ENCODE measurements around the gene NLRP6.
"Not testable (repeated sequence)": the region's sequence is repeated elsewhere in the genome, so short reads cannot be mapped to it uniquely, and the experiment has no call there.

Gene NLRP6

DNA sequence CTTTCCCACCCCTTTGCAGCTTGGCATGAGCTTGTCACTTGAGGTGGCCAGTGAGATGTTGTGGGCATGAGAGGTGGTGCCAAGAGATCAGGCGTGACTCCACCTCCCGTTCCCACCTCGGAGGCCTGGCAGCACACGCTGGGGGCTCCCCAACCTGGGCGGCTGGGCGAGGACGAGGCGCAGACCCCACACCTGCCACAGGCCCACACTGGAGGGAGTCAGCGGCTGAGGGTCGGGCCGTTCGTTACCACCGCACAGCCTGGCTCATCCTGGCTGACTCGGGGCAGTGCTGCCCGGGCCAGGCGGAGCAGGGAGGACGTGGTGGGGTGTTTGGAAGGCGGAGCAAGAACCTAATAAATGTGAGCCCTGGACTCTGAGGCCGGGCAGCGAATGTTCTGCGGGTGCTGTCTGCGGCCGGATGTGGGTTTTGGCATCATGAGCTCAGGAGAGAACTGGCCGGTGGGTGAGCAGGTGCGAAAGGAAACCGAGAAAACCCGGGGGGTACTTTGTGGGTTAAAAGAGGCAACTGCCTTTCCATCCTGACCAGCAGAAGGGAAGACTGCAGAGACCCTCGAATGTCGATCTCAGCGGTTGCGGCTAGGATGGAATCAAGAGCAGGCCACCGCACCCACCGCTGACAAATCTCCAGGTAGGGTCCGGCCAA, 52.6 kb downstream of the NLRP6 start:
- Histone ChIP-seq H3K9ac (ENCODE audit: low read length) (peak overlapping the region; percentile 12; the same call in 1 of the 2 replicates), H3K4me1 (ENCODE audit: low read length) (peaks cover 52% of the 10 kb centered on the region), H3K4me3 (ENCODE audit: low read length) (peak overlapping the region; percentile 57), H2AFZ (ENCODE audit: low read depth, low read length) (no peak overlapping the region), H3K36me3 (replicated peaks; ENCODE audit: low read depth, low read length) (no peaks in the 10 kb centered on the region), H3K27ac (ENCODE audit: low read length) (0 out of 2 replicates have a peak overlapping the region, but pooled peaks have one; percentile 19), H3K4me2 (ENCODE audit: low read length) (peak overlapping the region; percentile 54), H4K20me1 (ENCODE audit: insufficient read depth, low read length) (no peaks in the 10 kb centered on the region), H3K27me3 (ENCODE audit: low read depth, low read length) (no peaks in the 10 kb centered on the region), H3K79me2 (ENCODE audit: low read length) (no peaks in the 10 kb centered on the region), H3K9me3 (ENCODE audit: insufficient read depth, low read length) (no peaks in the 10 kb centered on the region; the same call in 1 of the 2 replicates)
- no peak for TF ChIP-seq EZH2phosphoT487 (IDR thresholded peaks at IDR 0.05; ENCODE audit: low read depth)
- TF ChIP-seq, protein P1, sequence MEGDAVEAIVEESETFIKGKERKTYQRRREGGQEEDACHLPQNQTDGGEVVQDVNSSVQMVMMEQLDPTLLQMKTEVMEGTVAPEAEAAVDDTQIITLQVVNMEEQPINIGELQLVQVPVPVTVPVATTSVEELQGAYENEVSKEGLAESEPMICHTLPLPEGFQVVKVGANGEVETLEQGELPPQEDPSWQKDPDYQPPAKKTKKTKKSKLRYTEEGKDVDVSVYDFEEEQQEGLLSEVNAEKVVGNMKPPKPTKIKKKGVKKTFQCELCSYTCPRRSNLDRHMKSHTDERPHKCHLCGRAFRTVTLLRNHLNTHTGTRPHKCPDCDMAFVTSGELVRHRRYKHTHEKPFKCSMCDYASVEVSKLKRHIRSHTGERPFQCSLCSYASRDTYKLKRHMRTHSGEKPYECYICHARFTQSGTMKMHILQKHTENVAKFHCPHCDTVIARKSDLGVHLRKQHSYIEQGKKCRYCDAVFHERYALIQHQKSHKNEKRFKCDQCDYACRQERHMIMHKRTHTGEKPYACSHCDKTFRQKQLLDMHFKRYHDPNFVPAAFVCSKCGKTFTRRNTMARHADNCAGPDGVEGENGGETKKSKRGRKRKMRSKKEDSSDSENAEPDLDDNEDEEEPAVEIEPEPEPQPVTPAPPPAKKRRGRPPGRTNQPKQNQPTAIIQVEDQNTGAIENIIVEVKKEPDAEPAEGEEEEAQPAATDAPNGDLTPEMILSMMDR (IDR thresholded peaks at IDR 0.05; ENCODE audit: low read depth, low read length): no peak

- H3K36me3 ChIP-seq (replicated peaks; ENCODE audit: low read depth, low read length): no peaks in the 10 kb centered on the region
- no peaks in the 10 kb centered on the region for H3K27me3 ChIP-seq (ENCODE audit: low read depth, low read length)
- H3K9me3 ChIP-seq (ENCODE audit: insufficient read depth, low read length): no peaks in the 10 kb centered on the region; the same call in 1 of the 2 replicates
- no peak overlapping the region for H2AFZ ChIP-seq (ENCODE audit: low read depth, low read length)
- H3K4me2 ChIP-seq (ENCODE audit: low read length): peak overlapping the region; percentile 54
- no peak overlapping the region for H3K9ac ChIP-seq (ENCODE audit: low read length)
- H4K20me1 ChIP-seq (ENCODE audit: insufficient read depth, low read length): no peaks in the 10 kb centered on the region
- H3K4me3 ChIP-seq (ENCODE audit: low read length): peak overlapping the region; percentile 57
- no peak for TF ChIP-seq EZH2phosphoT487 (IDR thresholded peaks at IDR 0.05; ENCODE audit: low read depth)
- TF ChIP-seq, protein P1 (IDR thresholded peaks at IDR 0.05; ENCODE audit: low read depth, low read length): no peak
- H3K4me1 ChIP-seq (ENCODE audit: low read length): peaks cover 46% of the 10 kb centered on the region
- no peak overlapping the region for H3K27ac ChIP-seq (ENCODE audit: low read length)
- H3K79me2 ChIP-seq (ENCODE audit: low read length): no peaks in the 10 kb centered on the region
Measured at GRCh38 chr11:331358-332060, 53.3 kb downstream of the NLRP6 start.

- Histone ChIP-seq H3K36me3 (replicated peaks; ENCODE audit: low read depth, low read length) (no peaks in the 10 kb centered on the region), H3K79me2 (ENCODE audit: low read length) (no peaks in the 10 kb centered on the region), H2AFZ (ENCODE audit: low read depth, low read length) (no peak overlapping the region), H3K4me2 (ENCODE audit: low read length) (no peak overlapping the region), H3K9ac (ENCODE audit: low read length) (no peak overlapping the region), H3K4me1 (ENCODE audit: low read length) (peaks cover 34% of the 10 kb centered on the region), H3K9me3 (ENCODE audit: insufficient read depth, low read length) (no peaks in the 10 kb centered on the region; the same call in 1 of the 2 replicates), H4K20me1 (ENCODE audit: insufficient read depth, low read length) (no peaks in the 10 kb centered on the region), H3K27me3 (ENCODE audit: low read depth, low read length) (no peaks in the 10 kb centered on the region), H3K27ac (ENCODE audit: low read length) (no peak overlapping the region), H3K4me3 (ENCODE audit: low read length) (no peak overlapping the region)
- TF ChIP-seq, protein P1 (IDR thresholded peaks at IDR 0.05; ENCODE audit: low read depth, low read length): no peak
- TF ChIP-seq EZH2phosphoT487 (IDR thresholded peaks at IDR 0.05; ENCODE audit: low read depth): no peak
Measured at GRCh38 chr11:332651-333480, 54.7 kb downstream of the NLRP6 start.

- H2AFZ ChIP-seq (ENCODE audit: low read depth, low read length); H3K27ac ChIP-seq (ENCODE audit: low read length); H3K9ac ChIP-seq (ENCODE audit: low read length); H3K9me3 ChIP-seq (ENCODE audit: insufficient read depth, low read length); H3K4me2 ChIP-seq (ENCODE audit: low read length); H3K27me3 ChIP-seq (ENCODE audit: low read depth, low read length); H3K36me3 ChIP-seq (replicated peaks; ENCODE audit: low read depth, low read length); H3K79me2 ChIP-seq (ENCODE audit: low read length); H4K20me1 ChIP-seq (ENCODE audit: insufficient read depth, low read length); H3K4me3 ChIP-seq (ENCODE audit: low read length): not testable (repeated sequence)
- peaks cover 30% of the 10 kb centered on the region for H3K4me1 ChIP-seq (ENCODE audit: low read length)
Measured at GRCh38 chr11:333616-334263, 55.5 kb downstream of the NLRP6 start.

All from OCI-LY3 (cell line).